Activated CD4-positive, alpha-beta memory T cell treated with anti-CD3 and anti-CD28 coated beads for 36 hours (primary cell): ENCODE data around the gene RND2. TPM values are rescaled to one million over a fixed set of nuclear protein-coding genes. Genes with fewer than 3 reads are reported as not detected.

Source experiments
- CTCF ChIA-PET: fragments of 350-600 bp; sonication (Branson Sonifier 250); formaldehyde crosslinking; loops from one replicate; lab custom pipeline; 2021; ENCODE audit warnings: antibody characterized with exemption, inconsistent platforms; lab: Charles Lee
- POLR2A ChIA-PET: fragments of 350-600 bp; sonication (Branson Sonifier 250); formaldehyde crosslinking; loops from one replicate; lab custom pipeline; 2021; ENCODE audit warnings: antibody characterized with exemption; lab: Charles Lee
- DNase-seq: peaks from one replicate; pipeline ENCODE4 v3.0.0-alpha.2; 2020
- H3K27ac Mint-ChIP-seq: one replicate; pipeline ENCODE4 v1.8.0; 2021; ENCODE audit warnings: mixed read lengths
- H3K27me3 Mint-ChIP-seq: one replicate; pipeline ENCODE4 v1.8.0; 2021; ENCODE audit warnings: mixed read lengths
- H3K36me3 Mint-ChIP-seq: one replicate; pipeline ENCODE4 v1.8.0; 2021; ENCODE audit warnings: mixed read lengths
- H3K4me1 Mint-ChIP-seq: one replicate; pipeline ENCODE4 v1.8.0; 2021; ENCODE audit warnings: low read depth, mixed read lengths
- H3K4me3 Mint-ChIP-seq: one replicate; pipeline ENCODE4 v1.8.0; 2021; ENCODE audit warnings: mild to moderate bottlenecking, mixed read lengths
- H3K9me3 Mint-ChIP-seq: one replicate; pipeline ENCODE4 v1.8.0; 2021; ENCODE audit warnings: mixed read lengths
- intact Hi-C: fragments of 100-400 bp; cut with micrococcal nuclease; formaldehyde crosslinking; loops from one replicate; pipeline ENCODE4 v1.15.1; 2023
- total RNA-seq, 2 experiments: library from RNA; stranded (reverse); gene quantifications; one replicate each; pipeline ENCODE4 v1.2.3, GENCODE V29; 2021

RND2 gene
- total RNA-seq, 2 experiments from 2014 or later, result 0.07 TPM; not detected in 1

DNA sequence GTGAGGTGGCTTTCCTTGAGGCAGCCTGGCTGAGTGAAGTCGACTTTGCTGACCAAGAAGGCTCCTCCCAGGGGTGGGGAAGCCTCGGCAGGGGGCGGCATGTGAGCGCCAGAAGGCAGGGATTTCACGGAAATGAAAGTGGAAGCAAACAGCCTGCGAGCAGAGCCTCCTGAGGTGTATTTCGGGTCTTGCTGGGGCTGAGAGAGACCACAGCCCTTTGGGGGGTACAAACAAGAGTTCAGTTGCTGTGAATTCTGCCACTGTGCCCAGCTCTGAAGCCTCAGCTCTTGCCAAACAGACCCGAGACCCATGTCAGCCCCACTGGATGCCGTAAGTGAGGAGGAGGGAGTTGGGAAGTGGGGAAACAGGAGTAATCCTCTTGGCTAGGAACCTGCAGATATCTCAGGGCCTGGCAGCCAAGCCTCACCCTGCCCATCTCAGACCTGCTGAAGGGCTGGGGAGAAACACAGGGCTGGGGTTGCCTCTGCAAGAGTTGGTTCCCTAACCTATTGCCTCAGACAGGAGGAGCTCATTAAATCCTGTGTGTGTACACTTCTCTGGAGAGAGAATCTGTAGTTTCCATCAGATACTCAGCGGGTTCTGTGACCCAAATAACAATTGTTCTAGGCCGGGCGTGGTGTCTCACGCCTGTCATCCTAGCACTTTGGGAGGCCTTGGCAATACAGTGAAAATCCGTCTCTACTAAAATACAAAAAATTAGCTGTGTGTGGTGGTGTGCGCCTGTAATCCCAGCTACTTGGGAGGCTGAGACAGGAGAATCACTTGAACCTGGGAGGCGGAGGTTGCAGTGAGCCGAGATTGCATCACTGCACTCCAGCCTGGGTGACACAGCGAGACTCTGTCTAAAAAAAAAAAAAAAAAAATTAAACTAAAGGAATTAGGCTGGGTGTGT is 18.1 kb upstream of the RND2 start, which contains the start of gene IFI35:
Gene IFI35, plus strand, starts transcription at position 146 of the 913 bp plus-strand sequence. Its CDS starts 164 bp downstream, at position 310.
- peak; percentile 94 for DNase-seq
- Mint-ChIP-seq H3K4me3 (peak within 1 kb of the TSS; percentile 100), H3K36me3 (peaks cover 15% of the 10 kb centered on the region), H3K9me3 (no peaks in the 10 kb centered on the region), H3K4me1 (peaks cover 17% of the 10 kb centered on the region), H3K27ac (peak within 1 kb of the TSS; percentile 99), H3K27me3 (no peaks in the 10 kb centered on the region)
- POLR2A ChIA-PET, result interaction anchor here (0.8 to 2.1 kb wide), 4 partner anchors 9 to 361 kb away, joined by 3 to 18 read pairs (median 6); partner anchors contain the start of gene RPL27
- intact Hi-C loops, result loop anchor here (2.0 kb wide), 1 partner anchor 14 kb away; no protein-coding TSS in a partner anchor
- CTCF ChIA-PET, result interaction anchor here (0.6 to 4.1 kb wide), 7 partner anchors 8 to 917 kb away, joined by 3 to 29 read pairs (median 4); partner anchors contain the start of gene RPL27

- CTCF ChIA-PET, result interaction anchor here (0.6 to 1.4 kb wide), 2 partner anchors 13 to 432 kb away, joined by 3 to 6 read pairs; partner anchors contain the start of gene RPL27
- H3K27ac Mint-ChIP-seq, result no peak overlapping the region
- POLR2A ChIA-PET, result interaction anchor here (0.8 to 1.6 kb wide), 2 partner anchors 12 to 305 kb away, joined by 3 to 4 read pairs; partner anchors contain the start of gene RPL27
- intact Hi-C loops, result no loop called here
- no peaks in the 10 kb centered on the region for H3K27me3 Mint-ChIP-seq
- H3K9me3 Mint-ChIP-seq, result no peaks in the 10 kb centered on the region
- H3K4me1 Mint-ChIP-seq, result peaks cover 15% of the 10 kb centered on the region
- H3K36me3 Mint-ChIP-seq, result peaks cover 20% of the 10 kb centered on the region
- DNase-seq, result no peak
- no peak overlapping the region for H3K4me3 Mint-ChIP-seq
These were observed 14.2 kb upstream of the RND2 start for GRCh38 chr17:43010667-43011308.

DNA sequence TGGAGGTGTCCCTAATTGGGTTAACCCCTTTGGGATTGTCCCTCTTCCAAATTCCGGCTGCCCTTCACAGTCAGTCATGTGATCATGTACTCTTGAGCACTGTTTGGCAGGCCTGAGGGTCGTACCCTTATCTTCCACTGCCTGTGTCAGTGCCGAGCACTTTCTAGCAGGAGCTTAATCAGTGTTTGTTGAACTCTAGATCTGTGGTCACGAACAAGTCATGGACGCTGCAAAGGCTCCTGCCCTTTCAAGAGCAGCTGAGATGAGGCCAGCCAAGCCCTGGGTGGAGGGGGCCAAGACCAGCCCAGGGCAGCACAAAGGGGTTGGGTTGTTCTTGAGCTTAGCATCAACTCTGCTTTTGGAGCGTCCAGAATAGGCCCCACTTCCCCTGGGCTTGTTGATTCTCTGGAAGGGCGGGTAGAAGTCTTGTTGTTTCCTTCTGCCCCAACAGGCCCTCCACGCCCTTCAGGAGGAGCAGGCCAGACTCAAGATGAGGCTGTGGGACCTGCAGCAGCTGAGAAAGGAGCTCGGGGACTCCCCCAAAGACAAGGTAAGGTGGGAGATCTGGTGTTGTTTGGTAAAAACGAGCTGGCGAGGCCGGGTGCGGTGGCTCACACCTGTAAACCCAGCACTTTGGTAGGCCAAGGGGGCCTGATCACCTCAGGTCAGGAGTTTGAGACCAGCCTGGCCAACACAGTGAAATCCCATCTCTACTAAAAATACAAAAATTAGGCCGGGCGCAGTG is 13.1 kb upstream of the RND2 start:
- DNase-seq, result no peak
- CTCF ChIA-PET, result interaction anchor here (1.0 kb wide), 1 partner anchor 14 kb away, joined by 4 read pairs; the partner anchor contains the start of gene RPL27
- Mint-ChIP-seq H3K4me1 (peaks cover 10% of the 10 kb centered on the region), H3K36me3 (peaks cover 15% of the 10 kb centered on the region), H3K27ac (no peak overlapping the region), H3K4me3 (no peak overlapping the region), H3K27me3 (no peaks in the 10 kb centered on the region), H3K9me3 (no peaks in the 10 kb centered on the region)
- POLR2A ChIA-PET, result interaction anchor here (1.3 to 2.7 kb wide), 4 partner anchors 8 to 304 kb away, joined by 3 to 14 read pairs (median 4); partner anchors contain the start of gene RPL27
- intact Hi-C loops, result no loop called here

DNA sequence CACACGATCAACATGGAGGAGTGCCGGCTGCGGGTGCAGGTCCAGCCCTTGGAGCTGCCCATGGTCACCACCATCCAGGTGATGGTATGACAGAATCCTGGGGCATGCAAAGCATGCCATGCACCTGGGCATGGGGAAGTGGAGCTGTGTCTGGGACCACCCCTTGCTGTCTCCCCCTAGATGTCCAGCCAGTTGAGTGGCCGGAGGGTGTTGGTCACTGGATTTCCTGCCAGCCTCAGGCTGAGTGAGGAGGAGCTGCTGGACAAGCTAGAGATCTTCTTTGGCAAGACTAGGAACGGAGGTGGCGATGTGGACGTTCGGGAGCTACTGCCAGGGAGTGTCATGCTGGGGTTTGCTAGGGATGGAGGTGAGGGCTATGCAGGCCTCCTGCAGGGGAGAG is 11.7 kb upstream of the RND2 start:
- no peak for DNase-seq
- Mint-ChIP-seq H3K27ac (no peak overlapping the region), H3K4me1 (peaks cover 8% of the 10 kb centered on the region), H3K27me3 (no peaks in the 10 kb centered on the region), H3K9me3 (no peaks in the 10 kb centered on the region), H3K36me3 (peaks cover 14% of the 10 kb centered on the region), H3K4me3 (no peak overlapping the region)
- CTCF ChIA-PET, result no interaction called here
- POLR2A ChIA-PET, result interaction anchor here (2.7 kb wide), 1 partner anchor 15 kb away, joined by 14 read pairs; the partner anchor contains the start of gene RPL27
- intact Hi-C loops, result no loop called here

- Mint-ChIP-seq H3K27me3 (no peaks in the 10 kb centered on the region), H3K9me3 (no peaks in the 10 kb centered on the region), H3K36me3 (peaks cover 14% of the 10 kb centered on the region), H3K4me1 (peaks cover 14% of the 10 kb centered on the region), H3K4me3 (no peak overlapping the region), H3K27ac (no peak overlapping the region)
- POLR2A ChIA-PET, result interaction anchor here (0.6 to 2.7 kb wide), 2 partner anchors 15 to 1004 kb away, joined by 3 to 14 read pairs; partner anchors contain the start of gene RPL27
- DNase-seq, result no peak
- CTCF ChIA-PET, result interaction anchor here (0.6 to 1.1 kb wide), 2 partner anchors 8 to 10 kb away, joined by 3 to 4 read pairs; partner anchors contain the start of gene IFI35
- intact Hi-C loops, result no loop called here
These were observed 10.9 kb upstream of the RND2 start for GRCh38 chr17:43014020-43014648.

- Mint-ChIP-seq H3K9me3 (no peaks in the 10 kb centered on the region), H3K27ac (peak overlapping the region; percentile 56), H3K4me3 (no peak overlapping the region), H3K27me3 (no peaks in the 10 kb centered on the region), H3K4me1 (peaks cover 20% of the 10 kb centered on the region), H3K36me3 (peaks cover 14% of the 10 kb centered on the region)
- DNase-seq, result no peak
- intact Hi-C loops, result no loop called here
- ChIA-PET POLR2A (interaction anchor here (0.6 to 0.7 kb wide), 2 partner anchors 62 to 1005 kb away, joined by 3 read pairs; no protein-coding TSS in a partner anchor), CTCF (interaction anchor here (0.6 to 1.1 kb wide), 3 partner anchors 9 to 358 kb away, joined by 3 to 4 read pairs (median 3); partner anchors contain the start of gene IFI35)
These were observed 10.1 kb upstream of the RND2 start for GRCh38 chr17:43014649-43015542.

- Mint-ChIP-seq H3K27ac (peak overlapping the region; percentile 56), H3K9me3 (no peaks in the 10 kb centered on the region), H3K27me3 (no peaks in the 10 kb centered on the region), H3K36me3 (peaks cover 14% of the 10 kb centered on the region), H3K4me3 (no peak overlapping the region), H3K4me1 (peaks cover 21% of the 10 kb centered on the region)
- intact Hi-C loops, result no loop called here
- DNase-seq, result no peak
- ChIA-PET CTCF (interaction anchor here (0.6 to 1.1 kb wide), 2 partner anchors 9 to 1353 kb away, joined by 3 to 4 read pairs; partner anchors contain the start of gene IFI35), POLR2A (interaction anchor here (0.7 kb wide), 1 partner anchor 62 kb away, joined by 3 read pairs; no protein-coding TSS in a partner anchor)
These were observed 9.5 kb upstream of the RND2 start for GRCh38 chr17:43015579-43015978.

DNA sequence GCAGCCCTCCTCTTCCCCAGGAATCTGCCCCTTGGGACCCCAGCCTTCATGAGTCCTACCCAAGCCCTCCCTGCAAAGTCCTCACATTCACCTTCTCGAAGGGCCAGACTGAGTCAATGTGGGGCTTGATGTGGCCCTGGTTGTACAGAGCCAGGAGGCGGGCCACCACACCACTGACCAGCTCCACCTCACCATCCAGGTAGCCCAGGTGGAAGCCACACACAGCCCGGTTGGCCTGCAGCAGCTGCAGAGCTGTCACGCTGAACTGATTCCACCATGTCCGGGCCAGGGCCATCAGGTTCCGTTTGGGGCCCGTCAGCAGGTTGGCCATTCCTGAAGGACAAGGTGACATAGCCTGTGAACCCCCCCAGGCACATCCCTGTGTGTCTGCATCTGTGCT is 8.8 kb upstream of the RND2 start:
- ChIA-PET CTCF (interaction anchor here (0.6 kb wide), 1 partner anchor 1354 kb away, joined by 3 read pairs; no protein-coding TSS in a partner anchor), POLR2A (no interaction called here)
- Mint-ChIP-seq H3K27ac (no peak overlapping the region), H3K4me3 (no peak overlapping the region), H3K36me3 (peaks cover 14% of the 10 kb centered on the region), H3K27me3 (no peaks in the 10 kb centered on the region), H3K9me3 (no peaks in the 10 kb centered on the region), H3K4me1 (peaks cover 22% of the 10 kb centered on the region)
- intact Hi-C loops, result no loop called here
- DNase-seq, result no peak

GRCh38 chr17:43018008-43018853 is 6.8 kb upstream of the RND2 start:
- intact Hi-C loops, result no loop called here
- no peaks in the 10 kb centered on the region for H3K27me3 Mint-ChIP-seq
- H3K4me1 Mint-ChIP-seq, result peaks cover 23% of the 10 kb centered on the region
- ChIA-PET POLR2A (interaction anchor here (0.6 to 1.6 kb wide), 3 partner anchors 9 to 20 kb away, joined by 3 to 7 read pairs (median 4); partner anchors contain the start of gene RPL27), CTCF (no interaction called here)
- H3K36me3 Mint-ChIP-seq, result peaks cover 8% of the 10 kb centered on the region
- no peak overlapping the region for H3K27ac Mint-ChIP-seq
- H3K9me3 Mint-ChIP-seq, result no peaks in the 10 kb centered on the region
- DNase-seq, result peak; percentile 31
- H3K4me3 Mint-ChIP-seq, result no peak overlapping the region
